Epithelial cell of proximal tubule (primary cell): ENCODE results near the gene WDR48. TPM values are rescaled to one million over a fixed set of nuclear protein-coding genes. Genes with fewer than 3 reads are reported as not detected.

Experiments
- DNase-seq: peaks from one replicate; pipeline ENCODE4 v3.0.0-alpha.2; 2011; ENCODE audit warnings: low read depth
- H3K4me3 ChIP-seq: 2 replicates; pipeline ENCODE4 v1.5.1; 2011; ENCODE audit warnings: low read depth, mild to moderate bottlenecking, low read length
- CTCF ChIP-seq: conservative IDR thresholded peaks from 2 replicates; pipeline ENCODE4 v1.5.1; 2012; ENCODE audit warnings: low read depth, mild to moderate bottlenecking, low read length
- total RNA-seq: library from RNA; depleted of rRNA; stranded (reverse); fragments of >200 nt; gene quantifications from 2 replicates; pipeline ENCODE4 v1.2.3, GENCODE V29; 2015

WDR48 gene
- total RNA-seq, 1 donor from 2014 or later: 29.5 TPM

DNA sequence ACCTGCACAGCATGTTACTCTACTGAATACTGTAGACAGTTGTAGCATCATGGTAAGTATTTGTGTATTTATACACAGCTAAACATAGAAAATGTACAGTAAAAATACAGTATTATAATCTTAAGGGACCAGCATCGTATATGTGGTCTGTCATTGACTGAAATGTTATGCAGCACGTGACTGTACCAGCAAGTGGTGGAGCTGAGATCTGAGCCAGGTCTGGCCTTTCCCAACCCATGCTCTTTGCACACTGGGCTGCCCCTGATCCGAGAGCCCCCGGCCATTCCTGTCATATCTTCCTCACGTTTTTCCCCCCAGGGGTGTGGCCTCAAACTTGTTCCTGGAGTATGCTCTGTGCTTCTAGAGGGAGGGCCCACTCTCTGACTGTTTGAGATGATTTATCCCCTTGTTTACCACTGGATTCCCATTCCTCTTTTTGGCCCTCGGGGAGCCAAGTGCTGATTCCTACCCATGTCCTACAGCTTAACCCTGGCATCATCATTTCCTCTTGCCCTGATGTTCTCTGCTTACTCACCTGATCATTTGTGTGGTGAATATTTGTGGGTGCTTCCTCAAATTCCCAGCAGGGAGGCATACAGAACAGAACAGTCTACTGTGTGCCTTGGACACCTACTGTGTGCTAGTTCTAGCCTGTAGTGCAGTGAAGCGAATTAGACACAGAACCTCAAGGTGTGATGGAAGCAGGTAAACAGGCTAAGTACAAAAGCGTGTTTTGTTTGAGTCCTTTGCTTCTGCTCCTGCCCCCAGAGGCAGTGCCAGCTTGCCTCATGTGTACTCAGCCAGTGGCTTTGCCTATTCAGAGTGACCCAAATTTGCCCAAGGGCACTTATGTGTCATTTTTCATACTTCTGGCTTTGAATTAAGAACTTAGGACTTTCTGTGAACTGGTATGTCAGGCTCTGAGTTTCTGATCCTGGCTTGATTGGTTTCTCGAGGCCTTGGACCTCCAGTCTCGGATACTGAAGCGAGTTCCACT lies 80.6 kb downstream of the WDR48 start:
- TF ChIP-seq CTCF: no peak
- H3K4me3 ChIP-seq: no peak overlapping the region
- DNase-seq: no peak

- no peak for DNase-seq
- TF ChIP-seq CTCF: no peak
- H3K4me3 ChIP-seq: no peak overlapping the region
These were observed 81.3 kb downstream of the WDR48 start for GRCh38 chr3:39133093-39133490.

- DNase-seq: no peak
- no peak for TF ChIP-seq CTCF
These were observed 82.0 kb downstream of the WDR48 start for GRCh38 chr3:39133822-39134221.

DNA sequence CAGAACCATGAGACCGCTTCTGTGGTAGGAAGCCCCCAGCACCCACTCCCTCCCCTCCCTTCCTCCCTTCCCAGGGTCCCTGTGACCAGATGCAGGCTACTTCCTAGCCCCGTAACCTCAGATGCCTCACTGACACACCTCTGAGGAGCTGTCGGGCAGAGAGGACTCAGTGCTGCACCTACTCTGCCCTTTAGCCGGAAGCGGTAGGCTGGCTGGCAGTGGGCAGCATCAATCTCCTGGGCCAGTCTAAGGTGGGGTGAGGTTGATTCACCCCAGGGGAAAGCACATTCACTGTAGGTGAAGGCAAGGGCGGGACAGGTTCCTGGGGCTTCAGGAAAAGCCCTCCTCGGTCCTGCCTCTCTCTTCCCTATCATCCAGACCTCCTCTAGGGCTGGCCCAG lies 82.5 kb downstream of the WDR48 start:
- no peak for TF ChIP-seq CTCF
- DNase-seq: no peak

More at GRCh38 chr3:39133822-39134221, 82.0 kb downstream of the WDR48 start:
- H3K4me3 ChIP-seq: no peak overlapping the region

GRCh38 chr3:39135170-39135805 lies 83.5 kb downstream of the WDR48 start:
- TF ChIP-seq CTCF: no peak
- H3K4me3 ChIP-seq: no peak overlapping the region
- no peak for DNase-seq

More for the DNA sequence above, 82.5 kb downstream of the WDR48 start:
- H3K4me3 ChIP-seq: no peak overlapping the region

- no peak for DNase-seq
- no peak overlapping the region for H3K4me3 ChIP-seq
- TF ChIP-seq CTCF: no peak
These were observed 85.0 kb downstream of the WDR48 start for GRCh38 chr3:39136533-39137434.
